H1 (cell line): ENCODE measurements around the gene STX8. TPM values are rescaled to one million over a fixed set of nuclear protein-coding genes. Genes with fewer than 3 reads are reported as not detected.

Experiments used
- CTCF ChIA-PET: fragments of 300-600 bp; sonication (Branson Sonifier 250); formaldehyde crosslinking; loops from one replicate; lab custom pipeline; 2021; ENCODE audit not compliant: partially characterized antibody; lab: Charles Lee
- POLR2A ChIA-PET: fragments of 300-600 bp; sonication (Branson Sonifier 250); formaldehyde crosslinking; loops from one replicate; lab custom pipeline; 2021; ENCODE audit warnings: inconsistent platforms; ENCODE audit not compliant: partially characterized antibody; lab: Charles Lee
- DNase-seq, 2 experiments: peaks; one replicate each; pipeline versions ENCODE4 v3.0.0 to v3.0.0-alpha.2; 2010 to 2022; ENCODE audit warnings: low spot score in 2 of 2, low read depth in 1 of 2, mixed read lengths in 1 of 2
- FAIRE-seq: peaks from 2 replicates; lab custom pipeline; 2011; peaks lifted over from hg19 to GRCh38; lab: Jason Lieb, UNC
- H2AFZ ChIP-seq: 2 replicates; pipeline ENCODE4 v1.8.1; 2012; ENCODE audit warnings: low read length, inconsistent platforms
- H2AK5ac ChIP-seq: 2 replicates; pipeline ENCODE4 v1.6.1; 2013; ENCODE audit warnings: low read depth, low read length
- H2BK120ac ChIP-seq: replicated peaks from 2 replicates; pipeline ENCODE3; 2013; ENCODE audit warnings: low read depth, low read length, inconsistent platforms
- H2BK12ac ChIP-seq: 2 replicates; pipeline ENCODE4 v1.6.1; 2013; ENCODE audit warnings: low read depth, low read length
- H2BK15ac ChIP-seq: 2 replicates; pipeline ENCODE4 v1.6.1; 2013; ENCODE audit warnings: low read length
- H2BK20ac ChIP-seq: 2 replicates; pipeline ENCODE4 v1.6.1; 2013; ENCODE audit warnings: low read length
- H2BK5ac ChIP-seq: 2 replicates; pipeline ENCODE4 v1.6.1; 2013; ENCODE audit warnings: low read depth, low read length
- H3K14ac ChIP-seq: 2 replicates; pipeline ENCODE4 v1.6.1; 2013; ENCODE audit warnings: inconsistent platforms; ENCODE audit not compliant: insufficient read length
- H3K18ac ChIP-seq: 2 replicates; pipeline ENCODE4 v1.6.1; 2013; ENCODE audit warnings: low read length; ENCODE audit errors: extremely low read depth
- H3K23ac ChIP-seq: 2 replicates; pipeline ENCODE4 v1.6.1; 2013; ENCODE audit warnings: inconsistent platforms; ENCODE audit not compliant: insufficient read length
- H3K23me2 ChIP-seq: 2 replicates; pipeline ENCODE4 v1.6.1; 2013; ENCODE audit warnings: low read depth, low read length
- H3K27ac ChIP-seq: 2 replicates; pipeline ENCODE4 v1.6.1; 2011; ENCODE audit warnings: low read depth, low read length, inconsistent platforms
- H3K27me3 ChIP-seq, 4 experiments: replicated peaks in 1 of 4; 1 replicate in 1 of 4; 2 replicates in 3 of 4; pipeline versions ENCODE4 v1.6.1 to v1.8.1; 2011 to 2013; ENCODE audit warnings: low read length in 3 of 4, mild to moderate bottlenecking in 3 of 4, inconsistent platforms in 2 of 4, mixed read lengths in 2 of 4, moderate library complexity in 1 of 4; ENCODE audit not compliant: control insufficient read depth in 3 of 4, insufficient read depth in 3 of 4; ENCODE audit errors: extremely low read depth in 1 of 4
- H3K36me3 ChIP-seq, 4 experiments: 2 replicates each; pipeline versions ENCODE4 v1.6.1 to v1.8.1; 2011 to 2013; ENCODE audit warnings: mild to moderate bottlenecking in 4 of 4, low read length in 3 of 4, moderate library complexity in 2 of 4, control low read depth in 1 of 4, inconsistent platforms in 1 of 4; ENCODE audit not compliant: insufficient read depth in 4 of 4, control insufficient read depth in 2 of 4
- H3K4ac ChIP-seq: replicated peaks from 2 replicates; pipeline ENCODE3; 2013; ENCODE audit warnings: low read length, low read depth, mixed read lengths, inconsistent platforms; ENCODE audit not compliant: insufficient read length
- H3K4me1 ChIP-seq, 4 experiments: replicated peaks in 1 of 4; 1 replicate in 1 of 4; 2 replicates in 3 of 4; pipeline versions ENCODE4 v1.6.1 to v1.8.1; 2011 to 2013; ENCODE audit warnings: low read length in 3 of 4, inconsistent platforms in 2 of 4, mixed read lengths in 1 of 4; ENCODE audit not compliant: insufficient read depth in 4 of 4, control insufficient read depth in 3 of 4
- H3K4me2 ChIP-seq, 2 experiments: 2 replicates each; pipeline versions ENCODE4 v1.6.1 to v1.8.1; 2011 to 2013; ENCODE audit warnings: low read depth in 2 of 2, low read length in 2 of 2, control low read depth in 1 of 2, inconsistent platforms in 1 of 2, mild to moderate bottlenecking in 1 of 2; ENCODE audit not compliant: insufficient read depth in 1 of 2
- H3K4me3 ChIP-seq, 4 experiments: fragments of 200-600, 300-600 bp in 1 of 4; sonication (generic), shearing (Covaris generic), sonication (Bioruptor Twin) in 1 of 4; 2 replicates each; pipeline versions ENCODE4 v1.5.1 to v1.8.1; 2011 to 2016; ENCODE audit warnings: low read length in 4 of 4, low read depth in 3 of 4, control low read depth in 2 of 4, inconsistent platforms in 2 of 4, mild to moderate bottlenecking in 2 of 4, mixed read lengths in 1 of 4, moderate library complexity in 1 of 4; ENCODE audit not compliant: insufficient read depth in 2 of 4; ENCODE audit errors: extremely low read depth in 1 of 4
- H3K56ac ChIP-seq: replicated peaks from 2 replicates; pipeline ENCODE3; 2013; ENCODE audit warnings: low read depth, mild to moderate bottlenecking, mixed read lengths, low read length, inconsistent platforms; ENCODE audit not compliant: insufficient read length
- H3K79me1 ChIP-seq: 2 replicates; pipeline ENCODE4 v1.6.1; 2013; ENCODE audit warnings: low read depth, low read length, control low read depth
- H3K79me2 ChIP-seq, 2 experiments: 2 replicates each; pipeline versions ENCODE4 v1.6.1 to v1.8.1; 2012 to 2013; ENCODE audit warnings: low read length in 2 of 2, mild to moderate bottlenecking in 2 of 2, inconsistent platforms in 1 of 2; ENCODE audit not compliant: insufficient read depth in 2 of 2, control insufficient read depth in 1 of 2
- H3K9ac ChIP-seq, 4 experiments: replicated peaks in 1 of 4; 1 replicate in 1 of 4; 2 replicates in 3 of 4; pipeline versions ENCODE4 v1.6.1 to v1.8.1; 2011 to 2013; ENCODE audit warnings: low read depth in 3 of 4, low read length in 3 of 4, control low read depth in 2 of 4, mild to moderate bottlenecking in 2 of 4, moderate library complexity in 2 of 4, inconsistent platforms in 1 of 4; ENCODE audit errors: extremely low read depth in 1 of 4
- H3K9me3 ChIP-seq, 2 experiments: 2 replicates each; pipeline versions ENCODE4 v1.6.1 to v1.8.1; 2012 to 2013; ENCODE audit warnings: mild to moderate bottlenecking in 2 of 2, moderate library complexity in 2 of 2, control low read depth in 1 of 2, inconsistent platforms in 1 of 2, low read depth in 1 of 2, low read length in 1 of 2, mixed read lengths in 1 of 2; ENCODE audit not compliant: insufficient read depth in 2 of 2
- H4K20me1 ChIP-seq, 2 experiments: replicated peaks in 1 of 2; 2 replicates each; pipeline versions ENCODE3 to v1.8.1; 2011 to 2013; ENCODE audit warnings: inconsistent platforms in 2 of 2, low read length in 2 of 2, mild to moderate bottlenecking in 1 of 2; ENCODE audit not compliant: insufficient read depth in 2 of 2, control insufficient read depth in 1 of 2
- H4K5ac ChIP-seq: 2 replicates; pipeline ENCODE4 v1.6.1; 2013; ENCODE audit warnings: low read length, low read depth, mixed read lengths, inconsistent platforms; ENCODE audit not compliant: insufficient read length
- H4K8ac ChIP-seq: 2 replicates; pipeline ENCODE4 v1.8.0; 2013; ENCODE audit warnings: mild to moderate bottlenecking, moderate library complexity, low read length, inconsistent platforms; ENCODE audit not compliant: insufficient read depth; ENCODE audit errors: extremely low read depth
- H4K91ac ChIP-seq: replicated peaks from 2 replicates; pipeline ENCODE3; 2013; ENCODE audit warnings: low read length, mixed read lengths, inconsistent platforms; ENCODE audit not compliant: insufficient read length
- BACH1 ChIP-seq: IDR thresholded peaks from 2 replicates; pipeline ENCODE4 v1.6.1; 2012; ENCODE audit warnings: low read length, improper control_type of control experiment
- EZH2 ChIP-seq: fragments of 200-600 bp; sonication (generic); IDR thresholded peaks from 2 replicates; pipeline ENCODE4 v1.7.1; 2012; ENCODE audit warnings: low read depth, mild to moderate bottlenecking, moderate library complexity, low read length, inconsistent platforms; ENCODE audit not compliant: severe bottlenecking
- FOSL1 ChIP-seq: IDR thresholded peaks from 2 replicates; pipeline ENCODE4 v1.6.1; 2011; ENCODE audit warnings: mild to moderate bottlenecking, low read depth, low read length, moderate library complexity; ENCODE audit not compliant: insufficient read depth
- GABPA ChIP-seq: IDR thresholded peaks from 2 replicates; pipeline ENCODE4 v1.6.1; 2011; ENCODE audit warnings: mild to moderate bottlenecking, low read length, moderate library complexity, borderline replicate concordance; ENCODE audit not compliant: insufficient read depth
- HDAC2 ChIP-seq, 2 experiments: fragments of 300-600 bp in 1 of 2; sonication (generic) in 1 of 2; IDR thresholded peaks; 2 replicates each; pipeline ENCODE4 v1.6.1; 2011 to 2012; ENCODE audit warnings: low read depth in 2 of 2, low read length in 2 of 2, mild to moderate bottlenecking in 2 of 2, moderate library complexity in 2 of 2, borderline replicate concordance in 1 of 2, inconsistent platforms in 1 of 2
- KDM5A ChIP-seq: fragments of 200-600 bp; IDR thresholded peaks from 2 replicates; pipeline ENCODE4 v1.7.1; 2012; ENCODE audit warnings: mild to moderate bottlenecking, low read length, inconsistent platforms, mixed read lengths
- NRF1 ChIP-seq: IDR thresholded peaks from 2 replicates; pipeline ENCODE4 v1.6.1; 2011; ENCODE audit warnings: mild to moderate bottlenecking, low read depth, low read length, improper control_type of control experiment
- RNF2 ChIP-seq: fragments of 200-900, 300-1000 bp; sonication (generic); IDR thresholded peaks from 2 replicates; pipeline ENCODE4 v1.7.1; 2016; ENCODE audit warnings: borderline replicate concordance, low read depth, mild to moderate bottlenecking, antibody characterized with exemption, low read length; ENCODE audit not compliant: poor library complexity, severe bottlenecking; ENCODE audit errors: missing control alignments
- SRF ChIP-seq: IDR thresholded peaks from 2 replicates; pipeline ENCODE4 v1.6.1; 2011; ENCODE audit warnings: mild to moderate bottlenecking, low read depth, low read length, moderate library complexity
- WGBS, 2 experiments: shearing (Covaris generic) in 1 of 2; methylation state at CpG; one replicate each; pipeline versions ENCODE4 v1.1.6 to v1.1.7; 2013 to 2015; ENCODE audit warnings: low lambda C conversion rate in 2 of 2, mixed read lengths in 2 of 2, inconsistent platforms in 1 of 2, low coverage in 1 of 2, missing lambda C conversion rate in 1 of 2; ENCODE audit not compliant: insufficient replicate concordance in 2 of 2, insufficient coverage in 1 of 2, insufficient read length in 1 of 2; ENCODE audit errors: extremely low coverage in 1 of 2, missing lambda C conversion rate in 1 of 2; 5-methylcytosine and 5-hydroxymethylcytosine counted together
- polyA plus RNA-seq, 7 experiments: library from polyadenylated mRNA; depleted of rRNA in 3 of 7; stranded (reverse) in 5 of 7; unstranded in 2 of 7; fragments of >200 nt in 5 of 7; fragments of 200-250 nt in 2 of 7; gene quantifications; 1 replicate in 5 of 7; 2 replicates in 1 of 7; 4 replicates in 1 of 7; pipeline versions ENCODE4 v1.2.1 to v1.2.3, GENCODE V29; 2011 to 2013; ENCODE audit warnings: missing spikeins in 2 of 7, mixed read lengths in 2 of 7
- total RNA-seq: library from RNA; stranded (reverse); fragmentation: NEBNext Ultra II Directional; extraction: Animal tissue kit (Norgen Biotek cat#: 25700); gene quantifications from 2 replicates; pipeline ENCODE4 v1.2.1, GENCODE V29; 2021

STX8 gene
- total and polyA plus RNA-seq, 2 of the 8 experiments (the other 6 are each of a cell fraction or from before 2014, with no cell fraction given), result 22.8 to 42.5 TPM

DNA sequence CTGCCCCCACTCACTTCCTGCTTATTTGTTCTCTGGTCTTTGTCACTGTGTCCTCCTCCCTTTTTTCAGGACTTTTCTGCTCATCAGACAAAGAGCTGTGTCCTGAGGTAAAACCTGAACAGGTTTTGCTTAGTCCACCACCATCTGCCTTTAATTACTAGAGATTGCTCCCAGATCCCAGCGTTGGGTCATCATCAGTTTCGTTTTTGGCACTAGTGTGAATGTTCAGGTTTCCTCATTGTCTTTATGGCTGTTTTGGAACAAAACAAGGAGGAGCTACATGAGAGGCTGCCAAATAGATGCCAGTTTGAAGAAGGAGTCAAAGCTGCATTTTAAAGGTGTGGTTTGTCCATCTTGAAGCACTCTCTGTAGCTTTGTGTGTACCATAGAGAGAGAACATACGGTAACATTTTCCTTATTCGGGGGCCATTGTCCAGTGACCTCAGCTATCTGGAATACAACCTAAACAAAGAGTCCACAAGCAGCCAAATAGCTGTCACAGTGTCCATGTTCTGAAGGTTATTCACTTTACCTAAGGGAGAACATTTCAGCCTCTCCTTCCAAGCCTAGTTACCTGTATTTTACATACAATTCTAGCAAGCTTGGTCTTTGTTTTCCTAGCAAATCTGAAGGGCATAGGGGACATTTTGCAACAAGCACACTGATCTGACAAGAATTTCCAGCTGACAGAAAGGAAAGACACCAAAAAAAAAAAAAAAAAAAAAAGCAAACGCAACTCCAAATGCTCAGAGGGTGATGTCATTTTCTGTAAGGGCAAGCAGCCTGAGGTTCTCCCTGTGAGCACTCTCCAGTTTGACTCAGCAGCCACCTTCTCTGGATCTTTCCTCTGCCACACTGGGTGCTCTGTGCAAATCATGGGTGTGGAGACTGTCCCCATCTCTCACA is 358.2 kb downstream of the STX8 start:
- Histone ChIP-seq H3K9me3 (peaks cover 0 to 13% of the 10 kb centered on the region in 2 experiments; a peak in 2 of 4 replicates), H2BK20ac (no peak overlapping the region), H2AK5ac (no peak overlapping the region), H3K4me3 (no peak overlapping the region), H3K18ac (no peak overlapping the region), H3K79me2 (no peaks in the 10 kb centered on the region), H3K79me1 (no peaks in the 10 kb centered on the region), H3K4me2 (no peak overlapping the region), H3K23me2 (no peaks in the 10 kb centered on the region), H3K36me3 (no peaks in the 10 kb centered on the region), H3K56ac (no peak overlapping the region), H3K14ac (no peak overlapping the region), H3K4ac (no peak overlapping the region), H4K20me1 (no peaks in the 10 kb centered on the region), H2BK120ac (no peak overlapping the region), H2BK12ac (no peak overlapping the region), H2BK15ac (no peak overlapping the region), H2BK5ac (no peak overlapping the region), H3K27me3 (no peaks in the 10 kb centered on the region), H2AFZ (no peak overlapping the region; the same call in 1 of the 2 replicates), H3K27ac (no peak overlapping the region), H3K9ac (no peak overlapping the region), H4K5ac (no peak overlapping the region), H3K4me1 (peaks cover 0 to 15% (median 7%) of the 10 kb centered on the region in 4 experiments; a peak in 5 of 7 replicates), H3K23ac (no peak overlapping the region), H4K91ac (no peak overlapping the region), H4K8ac (no peak overlapping the region)
- CTCF ChIA-PET, result interaction anchor here (0.6 to 1.6 kb wide), 4 partner anchors 10 to 219 kb away, joined by 3 to 6 read pairs (median 4); no protein-coding TSS in a partner anchor
- FAIRE-seq (no peak), DNase-seq (no peak)
- POLR2A ChIA-PET, result interaction anchor here (0.8 to 1.5 kb wide), 2 partner anchors 9 to 12 kb away, joined by 3 read pairs; no protein-coding TSS in a partner anchor
- 92% methylated on average over 4 of the region's 5 CpGs; no CpG with 5 or more reads in 1 of the 2 experiments for WGBS, 2 experiments
- no peak for TF ChIP-seq GABPA
- no peak for TF ChIP-seq FOSL1
- no peak for TF ChIP-seq NRF1
- TF ChIP-seq KDM5A, result no peak
- no peak for TF ChIP-seq SRF
- TF ChIP-seq EZH2, result no peak
- no peak for TF ChIP-seq RNF2
- TF ChIP-seq BACH1, result no peak
- TF ChIP-seq HDAC2 (IDR thresholded peaks at IDR 0.05; ENCODE audit: borderline replicate concordance in 1 of 2, low read depth in 2 of 2, low read length in 2 of 2), result no peak
